Prostate gland (tissue), 2 donors: ENCODE measurements around the gene ZNF281.

Source experiments
- CTCF ChIP-seq, 4 experiments: fragments of 200-600 bp in 2 of 4; fragments of 450-650 bp in 2 of 4; sonication (generic) in 2 of 4; IDR thresholded peaks; 1 replicate in 3 of 4; 2 replicates in 1 of 4; pipeline ENCODE4 v1.5.1; 2016 to 2019; ENCODE audit warnings: antibody characterized with exemption in 4 of 4, mild to moderate bottlenecking in 2 of 4, moderate library complexity in 2 of 4
- POLR2A ChIP-seq: fragments of 450-650 bp; IDR thresholded peaks from one replicate; pipeline ENCODE4 v1.6.1; 2016; ENCODE audit warnings: antibody characterized with exemption, mild to moderate bottlenecking

GRCh38 chr1:200373811-200374231, 36.0 kb downstream of the ZNF281 start:
- no peak for TF ChIP-seq POLR2A
- no peak for TF ChIP-seq CTCF (IDR thresholded peaks at IDR 0.05)
